GM23338 (cell line): ENCODE data around the gene XRCC6. TPM values are rescaled to one million over a fixed set of nuclear protein-coding genes. Genes with fewer than 3 reads are reported as not detected.

Source experiments
- ATAC-seq: fragments of 200-7000 bp; cut with Tn5 transposase; 3 replicates; pipeline ENCODE4 v1.9.1; 2020
- DNase-seq: peaks from one replicate; pipeline ENCODE4 v3.0.0-alpha.2; 2015; ENCODE audit warnings: low spot score
- H2AFZ ChIP-seq: fragments of 200-600 bp; sonication (generic); 2 replicates; pipeline ENCODE4 v1.8.0; 2016; ENCODE audit warnings: antibody characterized with exemption, mild to moderate bottlenecking, moderate library complexity
- H3F3A ChIP-seq: fragments of 200-600 bp; sonication (generic); replicated peaks from 2 replicates; pipeline ENCODE4 v1.8.0; 2017; ENCODE audit warnings: antibody characterized with exemption, mixed run types, low read depth
- H3K27ac ChIP-seq: fragments of 200-600 bp; sonication (generic); 2 replicates; pipeline ENCODE4 v1.6.1; 2016; ENCODE audit warnings: low read depth
- H3K27me3 ChIP-seq: fragments of 200-600 bp; sonication (generic); 2 replicates; pipeline ENCODE4 v1.8.0; 2016; ENCODE audit warnings: mild to moderate bottlenecking, mixed run types, moderate library complexity; ENCODE audit not compliant: insufficient read depth
- H3K36me3 ChIP-seq: fragments of 200-600 bp; sonication (generic); 2 replicates; pipeline ENCODE4 v1.8.0; 2016; ENCODE audit warnings: mild to moderate bottlenecking; ENCODE audit not compliant: insufficient read depth
- H3K4me1 ChIP-seq: fragments of 200-600 bp; sonication (generic); 2 replicates; pipeline ENCODE4 v1.8.0; 2016; ENCODE audit warnings: mild to moderate bottlenecking, moderate library complexity; ENCODE audit not compliant: insufficient read depth
- H3K4me2 ChIP-seq: fragments of 200-600 bp; sonication (generic); 2 replicates; pipeline ENCODE4 v1.7.1; 2017; ENCODE audit warnings: mixed run types
- H3K4me3 ChIP-seq: fragments of 200-600 bp; sonication (generic); 2 replicates; pipeline ENCODE4 v1.6.1; 2016; ENCODE audit warnings: mixed run types
- H3K79me2 ChIP-seq: fragments of 200-600 bp; sonication (generic); replicated peaks from 2 replicates; pipeline ENCODE4 v1.8.0; 2017; ENCODE audit warnings: mild to moderate bottlenecking; ENCODE audit not compliant: insufficient read depth
- H3K9me2 ChIP-seq: fragments of 200-600 bp; sonication (generic); 2 replicates; pipeline ENCODE4 v1.8.0; 2017; ENCODE audit not compliant: insufficient read depth
- H4K20me1 ChIP-seq: fragments of 200-600 bp; sonication (generic); replicated peaks from 2 replicates; pipeline ENCODE4 v1.8.0; 2017; ENCODE audit warnings: mild to moderate bottlenecking; ENCODE audit not compliant: insufficient read depth
- H3K27ac Mint-ChIP-seq: 2 replicates; pipeline ENCODE4 v1.8.0; 2020; ENCODE audit warnings: inconsistent platforms, mild to moderate bottlenecking, moderate library complexity, mixed read lengths
- H3K27me3 Mint-ChIP-seq: 3 replicates; pipeline ENCODE4 v1.8.0; 2022; ENCODE audit warnings: low read depth, mild to moderate bottlenecking, moderate library complexity, mixed read lengths, inconsistent platforms; ENCODE audit not compliant: insufficient read depth, poor library complexity
- H3K36me3 Mint-ChIP-seq: 3 replicates; pipeline ENCODE4 v1.8.0; 2021; ENCODE audit warnings: low read depth, mild to moderate bottlenecking, inconsistent platforms, moderate library complexity, mixed read lengths
- H3K4me1 Mint-ChIP-seq: 3 replicates; pipeline ENCODE4 v1.8.0; 2020; ENCODE audit warnings: mild to moderate bottlenecking, inconsistent platforms, mixed read lengths
- H3K4me3 Mint-ChIP-seq: 3 replicates; pipeline ENCODE4 v1.8.0; 2021; ENCODE audit warnings: moderate library complexity, mild to moderate bottlenecking, inconsistent platforms, mixed read lengths
- H3K9me3 Mint-ChIP-seq: 3 replicates; pipeline ENCODE4 v1.8.0; 2020; ENCODE audit warnings: moderate library complexity, mild to moderate bottlenecking, inconsistent platforms, mixed read lengths
- CREB1 ChIP-seq: fragments of 250-450 bp; sonication (Bioruptor Pico); IDR thresholded peaks from 2 replicates; pipeline ENCODE4 v1.5.0; 2020; ENCODE audit warnings: low read depth, mild to moderate bottlenecking, moderate library complexity
- CTCF ChIP-seq, 2 experiments: fragments of 200-600 bp in 1 of 2; sonication (generic) in 1 of 2; conservative IDR thresholded peaks; 2 replicates each; pipeline versions ENCODE4 v1.5.1 to v1.6.1; 2016 to 2017; ENCODE audit warnings: antibody characterized with exemption in 2 of 2, low read depth in 2 of 2, mild to moderate bottlenecking in 2 of 2, moderate library complexity in 1 of 2
- EZH2 ChIP-seq: fragments of 200-600 bp; sonication (generic); IDR thresholded peaks from one replicate; pipeline ENCODE4 v1.8.0; 2017; ENCODE audit warnings: antibody characterized with exemption, mild to moderate bottlenecking, low read depth; ENCODE audit not compliant: unreplicated experiment
- EZH2phosphoT487 ChIP-seq: fragments of 200-600 bp; sonication (generic); IDR thresholded peaks from one replicate; pipeline ENCODE4 v1.8.1; 2018; ENCODE audit warnings: antibody characterized with exemption; ENCODE audit not compliant: unreplicated experiment
- JUNB ChIP-seq: IDR thresholded peaks from one replicate; pipeline ENCODE4 v1.6.1; 2016; ENCODE audit warnings: antibody characterized with exemption; ENCODE audit not compliant: unreplicated experiment
- NANOG ChIP-seq: IDR thresholded peaks from 2 replicates; pipeline ENCODE4 v1.6.1; 2016; ENCODE audit warnings: antibody characterized with exemption, borderline replicate concordance
- POLR2AphosphoS5 ChIP-seq: IDR thresholded peaks from 2 replicates; pipeline ENCODE4 v1.6.1; 2016; ENCODE audit warnings: antibody characterized with exemption, low read depth
- REST ChIP-seq: IDR thresholded peaks from one replicate; pipeline ENCODE4 v1.6.1; 2018; ENCODE audit warnings: antibody characterized with exemption; ENCODE audit not compliant: unreplicated experiment
- STAT1 ChIP-seq: IDR thresholded peaks from one replicate; pipeline ENCODE4 v1.6.1; 2016; ENCODE audit warnings: antibody characterized with exemption; ENCODE audit not compliant: unreplicated experiment
- ZNF114 ChIP-seq: fragments of 250-450 bp; sonication (Bioruptor Pico); IDR thresholded peaks from 2 replicates; pipeline ENCODE4 v1.5.0; 2020; ENCODE audit warnings: mild to moderate bottlenecking, moderate library complexity
- ZNF331 ChIP-seq: fragments of 250-450 bp; sonication (Bioruptor Pico); IDR thresholded peaks from 2 replicates; pipeline ENCODE4 v1.5.0; 2020; ENCODE audit warnings: low read depth, mild to moderate bottlenecking, moderate library complexity
- ZNF462 ChIP-seq: fragments of 250-450 bp; sonication (Bioruptor Pico); IDR thresholded peaks from 2 replicates; pipeline ENCODE4 v1.5.0; 2020; ENCODE audit warnings: mild to moderate bottlenecking, moderate library complexity
- polyA plus RNA-seq: library from polyadenylated mRNA; unstranded; fragments of >200 nt; fragmentation: Nextera tagmentation; extraction: Ambion mirVana; gene quantifications from 2 replicates; pipeline ENCODE4 v1.2.1, GENCODE V29; 2016
- total RNA-seq: library from RNA; depleted of rRNA; stranded (reverse); fragments of >200 nt; shearing (Covaris generic); gene quantifications from 2 replicates; pipeline ENCODE4 v1.2.3, GENCODE V29; 2014
- TF ChIP-seq, protein P1 (sequence below): IDR thresholded peaks from 2 replicates; pipeline ENCODE4 v1.6.1; 2016; ENCODE audit warnings: antibody characterized with exemption

The XRCC6 gene
- total and polyA plus RNA-seq, 2 experiments from 2014 or later = 351 to 498 TPM

DNA sequence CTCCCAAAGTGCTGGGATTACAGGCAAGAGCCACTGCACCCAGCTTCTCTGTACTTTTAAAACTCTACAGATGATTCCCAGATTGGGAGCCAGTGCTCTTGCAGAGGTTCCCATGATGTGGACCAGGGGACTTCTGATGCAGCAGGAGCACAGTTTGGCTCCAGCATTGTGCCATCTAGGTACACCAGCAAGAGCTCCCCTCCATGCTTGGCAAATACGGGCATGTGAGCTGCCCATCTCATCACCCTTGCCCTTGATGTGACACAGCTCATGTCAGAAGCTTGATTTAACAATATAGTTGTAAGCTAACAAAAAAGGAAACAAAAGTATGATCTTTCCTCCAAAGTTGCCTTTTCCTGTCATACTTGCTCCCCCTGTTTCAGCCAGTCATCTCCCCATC, 38.8 kb downstream of the XRCC6 start:
- Mint-ChIP-seq H3K27me3 (peaks cover 5% of the 10 kb centered on the region), H3K4me1 (no peaks in the 10 kb centered on the region), H3K4me3 (no peak overlapping the region), H3K36me3 (peaks cover 94% of the 10 kb centered on the region), H3K9me3 (no peaks in the 10 kb centered on the region), H3K27ac (no peak overlapping the region)
- H3K79me2 ChIP-seq = peaks cover 7% of the 10 kb centered on the region; the same call in 1 of the 2 replicates
- H3K4me1 ChIP-seq = no peaks in the 10 kb centered on the region
- no peak overlapping the region for H3K27ac ChIP-seq
- H3K4me2 ChIP-seq = no peak overlapping the region
- H3F3A ChIP-seq = peaks cover 45% of the 10 kb centered on the region
- peaks cover 74% of the 10 kb centered on the region for H3K36me3 ChIP-seq
- no peaks in the 10 kb centered on the region for H3K27me3 ChIP-seq
- DNase-seq = no peak
- TF ChIP-seq JUNB (no peak), CREB1 (CRISPR knock-in tag) (no peak), EZH2phosphoT487 (no peak), POLR2AphosphoS5 (no peak), ZNF114 (CRISPR knock-in tag) (no peak), ZNF462 (CRISPR knock-in tag) (no peak), CTCF (conservative IDR thresholded peaks at IDR 0.05; ENCODE audit: low read depth in 2 of 2) (no peak), EZH2 (no peak), NANOG (no peak), ZNF331 (CRISPR knock-in tag) (no peak), REST (no peak), STAT1 (no peak)
- TF ChIP-seq, protein P1, sequence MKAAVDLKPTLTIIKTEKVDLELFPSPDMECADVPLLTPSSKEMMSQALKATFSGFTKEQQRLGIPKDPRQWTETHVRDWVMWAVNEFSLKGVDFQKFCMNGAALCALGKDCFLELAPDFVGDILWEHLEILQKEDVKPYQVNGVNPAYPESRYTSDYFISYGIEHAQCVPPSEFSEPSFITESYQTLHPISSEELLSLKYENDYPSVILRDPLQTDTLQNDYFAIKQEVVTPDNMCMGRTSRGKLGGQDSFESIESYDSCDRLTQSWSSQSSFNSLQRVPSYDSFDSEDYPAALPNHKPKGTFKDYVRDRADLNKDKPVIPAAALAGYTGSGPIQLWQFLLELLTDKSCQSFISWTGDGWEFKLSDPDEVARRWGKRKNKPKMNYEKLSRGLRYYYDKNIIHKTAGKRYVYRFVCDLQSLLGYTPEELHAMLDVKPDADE = no peak
- no peak overlapping the region for H3K4me3 ChIP-seq
- H2AFZ ChIP-seq = no peak overlapping the region
- no peaks in the 10 kb centered on the region for H3K9me2 ChIP-seq
- peaks cover 16% of the 10 kb centered on the region for H4K20me1 ChIP-seq
- ATAC-seq = no peak
